COR-L47 (cell line): ENCODE results near the gene GPC5.
"Not testable (repeated sequence)": the region's sequence is repeated elsewhere in the genome, so short reads cannot be mapped to it uniquely, and the experiment has no call there.

Source experiments
- DNase-seq: peaks from one replicate; lab custom pipeline; 2025; lab: John Stamatoyannopoulos, UW

Gene GPC5

GRCh38 chr13:92842145-92842544, 1443.7 kb downstream of the GPC5 start:
- no peak for DNase-seq

GRCh38 chr13:92843549-92843948, 1445.1 kb downstream of the GPC5 start:
- DNase-seq, result peak; percentile 60

- no peak for DNase-seq
These were observed 1451.0 kb downstream of the GPC5 start for GRCh38 chr13:92849381-92849780.

DNA sequence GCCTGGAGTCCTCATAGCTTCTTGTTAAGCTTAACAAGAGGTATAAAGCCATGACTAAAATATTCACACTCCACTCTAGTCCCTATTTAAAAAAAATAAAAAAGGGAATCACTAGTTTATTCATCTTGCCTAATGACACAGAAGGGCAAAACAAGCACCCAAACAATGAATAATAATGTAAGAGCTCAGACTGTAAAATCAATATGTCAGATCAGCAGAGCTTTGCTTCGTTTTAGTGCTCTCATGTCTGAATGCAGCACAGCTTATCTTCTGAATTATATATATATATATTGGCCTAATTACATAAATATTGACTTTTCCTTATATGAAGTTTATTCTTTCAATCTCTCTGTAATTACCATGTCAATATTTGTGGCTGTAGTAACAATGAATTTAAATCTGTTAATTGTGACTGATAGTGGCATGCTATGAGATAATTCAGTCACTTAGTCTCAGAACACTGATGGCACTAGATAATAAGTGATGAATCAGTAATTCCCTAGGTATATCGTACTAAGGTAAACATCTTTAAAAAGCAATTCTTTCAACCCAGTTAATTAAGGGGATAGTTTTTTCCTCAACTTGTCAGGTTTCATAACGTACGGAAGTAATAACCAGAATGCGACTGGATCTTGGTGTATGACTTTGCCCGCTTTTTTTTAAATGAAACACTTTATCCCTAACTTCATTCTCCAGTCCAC, 1466.3 kb downstream of the GPC5 start:
- peak; percentile 54 for DNase-seq

DNA sequence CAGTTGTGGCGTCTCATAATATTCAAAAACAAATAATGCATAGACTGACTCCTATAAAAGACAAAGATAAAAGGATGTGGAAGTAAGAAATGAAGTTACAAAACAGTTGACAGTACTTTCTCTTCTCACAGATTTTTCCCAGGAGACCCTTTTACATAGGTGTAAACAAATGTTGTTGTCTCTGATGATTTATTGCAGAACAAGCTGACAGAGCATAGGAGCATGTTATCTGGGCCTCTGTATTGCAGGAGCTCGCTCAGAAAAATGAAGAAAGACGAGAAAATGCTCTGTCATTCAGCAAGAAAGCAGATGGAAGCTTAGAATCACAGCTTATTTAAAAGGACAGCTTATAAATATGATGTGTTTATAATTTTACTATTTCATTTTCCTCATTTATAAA, 1474.6 kb downstream of the GPC5 start:
- no peak for DNase-seq

GRCh38 chr13:92886535-92887077, 1488.2 kb downstream of the GPC5 start:
- DNase-seq, result no peak

DNA sequence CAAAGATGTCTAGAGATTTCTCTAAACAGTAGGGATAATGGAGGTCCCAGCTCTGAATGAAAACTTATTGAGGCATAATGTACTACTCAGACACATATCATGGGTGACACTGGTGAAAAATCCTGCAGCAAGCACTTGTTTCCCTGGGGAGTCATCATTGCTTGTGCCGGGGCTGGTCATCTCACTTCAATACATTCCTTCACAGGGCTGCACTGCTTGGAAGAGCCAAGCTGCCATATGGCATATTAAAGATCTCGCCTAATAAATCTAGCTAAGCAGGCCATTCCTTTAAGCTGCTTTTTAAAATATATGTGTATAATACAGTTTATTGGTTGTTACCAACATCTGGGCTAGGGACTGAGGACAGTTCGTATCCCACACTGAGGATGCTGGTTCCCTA, 1496.0 kb downstream of the GPC5 start:
- no peak for DNase-seq

DNA sequence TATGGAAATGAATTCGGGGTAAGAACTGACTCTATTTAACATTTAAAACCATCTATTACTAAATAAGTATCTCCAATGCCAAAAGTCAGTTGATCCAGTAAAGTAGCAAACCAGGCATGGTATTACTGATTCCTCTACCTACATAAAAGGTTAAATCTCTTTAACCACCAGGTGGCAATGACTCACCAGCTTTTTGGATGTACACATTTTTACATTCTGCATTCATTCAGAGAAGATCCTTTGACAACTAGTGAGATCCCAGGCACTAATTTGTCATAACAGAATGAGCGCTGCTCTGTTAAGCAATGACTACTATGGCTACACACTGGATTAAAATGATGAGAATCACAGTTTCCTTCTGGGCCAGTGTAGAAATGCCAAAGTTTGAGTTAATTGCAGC, 1498.4 kb downstream of the GPC5 start:
- peak; percentile 51 for DNase-seq

GRCh38 chr13:92898946-92899345, 1500.5 kb downstream of the GPC5 start:
- DNase-seq, result not testable (repeated sequence)

DNA sequence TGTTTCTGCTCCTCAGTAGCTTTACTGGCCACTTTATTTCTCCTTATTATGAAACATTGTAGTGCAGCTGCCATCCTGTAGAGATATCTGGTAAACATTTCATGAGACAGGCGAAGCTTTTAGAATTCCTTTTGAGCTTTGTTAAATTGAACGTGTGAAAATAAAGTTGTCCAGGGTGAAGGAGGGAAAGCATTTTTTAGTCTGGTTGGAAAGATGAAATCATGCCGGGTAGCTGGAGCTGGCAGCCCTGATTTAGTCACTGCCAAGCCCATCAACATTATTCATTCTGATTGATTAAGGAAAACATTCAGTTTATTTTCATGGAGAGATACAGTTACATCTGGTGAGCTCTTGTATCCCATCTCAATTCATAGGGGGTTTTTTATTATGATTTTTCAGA, 1502.0 kb downstream of the GPC5 start:
- no peak for DNase-seq

GRCh38 chr13:92901739-92902138, 1503.3 kb downstream of the GPC5 start:
- no peak for DNase-seq

GRCh38 chr13:92912629-92913028, 1514.2 kb downstream of the GPC5 start:
- no peak for DNase-seq

- no peak for DNase-seq
These were observed 1515.4 kb downstream of the GPC5 start for GRCh38 chr13:92913840-92914239.
